KOPT-K1 (cell line): Measurements from ENCODE around the gene VWA5B2.

Experiments
- H3K27ac ChIP-seq: fragments of 200-600 bp; sonication (generic); 2 replicates; pipeline ENCODE4 v1.5.1; 2016; ENCODE audit warnings: antibody characterized with exemption, mild to moderate bottlenecking, low read depth, low read length; ENCODE audit not compliant: poor library complexity, severe bottlenecking
- H3K36me3 ChIP-seq: fragments of 200-600 bp; sonication (generic); 2 replicates; pipeline ENCODE4 v1.5.1; 2017; ENCODE audit warnings: antibody characterized with exemption, mild to moderate bottlenecking, low read length, moderate library complexity; ENCODE audit not compliant: insufficient read depth
- H3K9me3 ChIP-seq: fragments of 200-600 bp; sonication (generic); 2 replicates; pipeline ENCODE4 v1.5.1; 2017; ENCODE audit warnings: antibody characterized with exemption, low read length, mild to moderate bottlenecking; ENCODE audit not compliant: insufficient read depth, poor library complexity, severe bottlenecking

Gene VWA5B2

DNA sequence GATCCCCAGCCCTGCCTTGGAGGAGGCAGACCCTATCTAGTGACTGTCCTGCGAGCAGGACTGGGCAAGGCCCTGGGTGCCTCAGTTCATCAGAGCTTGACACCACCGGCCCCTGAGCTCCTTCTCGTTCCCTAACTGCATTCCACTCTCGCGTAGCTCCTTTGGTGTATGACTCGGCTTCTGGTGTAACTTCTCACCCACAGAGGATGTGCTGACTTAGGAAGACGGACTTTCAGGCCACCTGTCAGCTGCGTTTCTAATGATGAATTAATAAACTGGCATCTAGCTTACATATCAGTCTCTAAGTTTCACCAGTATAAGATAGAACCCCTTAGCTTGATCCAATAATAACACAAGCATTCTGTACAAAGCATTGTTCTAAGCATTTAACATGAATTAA lies 25.9 kb upstream of the VWA5B2 start:
- Histone ChIP-seq H3K36me3 (no peaks in the 10 kb centered on the region), H3K9me3 (no peaks in the 10 kb centered on the region), H3K27ac (no peak overlapping the region)

GRCh38 chr3:184209146-184209923 lies 20.1 kb upstream of the VWA5B2 start:
- Histone ChIP-seq H3K9me3 (no peaks in the 10 kb centered on the region), H3K36me3 (no peaks in the 10 kb centered on the region), H3K27ac (no peak overlapping the region)

- Histone ChIP-seq H3K27ac (no peak overlapping the region), H3K9me3 (no peaks in the 10 kb centered on the region), H3K36me3 (no peaks in the 10 kb centered on the region)
Observed at GRCh38 chr3:184211297-184211696, 18.1 kb upstream of the VWA5B2 start.

DNA sequence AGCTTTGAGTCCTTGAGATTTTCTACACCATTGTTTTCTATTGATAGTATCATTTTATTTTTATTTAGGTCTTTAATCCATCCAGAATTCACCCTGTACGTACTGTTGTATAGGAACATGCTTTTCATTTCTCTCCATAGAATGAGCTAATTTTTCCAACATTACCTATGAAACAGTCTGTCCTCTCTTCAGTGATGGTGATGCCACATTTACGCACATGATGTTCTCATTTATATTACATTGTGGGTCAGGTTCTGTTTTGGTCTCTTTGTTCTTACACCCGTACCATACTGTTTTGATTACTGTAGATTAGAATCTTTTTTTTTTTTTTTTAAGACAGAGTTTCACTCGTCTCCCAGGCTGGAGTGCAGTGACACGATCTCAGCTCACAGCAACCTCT lies 17.7 kb upstream of the VWA5B2 start:
- Histone ChIP-seq H3K9me3 (no peaks in the 10 kb centered on the region), H3K27ac (no peak overlapping the region), H3K36me3 (no peaks in the 10 kb centered on the region)

- Histone ChIP-seq H3K9me3 (no peaks in the 10 kb centered on the region), H3K27ac (no peak overlapping the region), H3K36me3 (no peaks in the 10 kb centered on the region)
Observed at GRCh38 chr3:184218814-184219213, 10.6 kb upstream of the VWA5B2 start.

- Histone ChIP-seq H3K27ac (no peak overlapping the region), H3K36me3 (no peaks in the 10 kb centered on the region), H3K9me3 (no peaks in the 10 kb centered on the region)
Observed at GRCh38 chr3:184222521-184222920, 6.9 kb upstream of the VWA5B2 start.

- H3K36me3 ChIP-seq: no peaks in the 10 kb centered on the region
- H3K27ac ChIP-seq: no peak overlapping the region
- no peaks in the 10 kb centered on the region for H3K9me3 ChIP-seq
Observed at GRCh38 chr3:184223946-184224345, 5.4 kb upstream of the VWA5B2 start.

GRCh38 chr3:184227481-184227935 lies 1.9 kb upstream of the VWA5B2 start:
- Histone ChIP-seq H3K36me3 (no peaks in the 10 kb centered on the region), H3K27ac (no peak overlapping the region), H3K9me3 (no peaks in the 10 kb centered on the region)

DNA sequence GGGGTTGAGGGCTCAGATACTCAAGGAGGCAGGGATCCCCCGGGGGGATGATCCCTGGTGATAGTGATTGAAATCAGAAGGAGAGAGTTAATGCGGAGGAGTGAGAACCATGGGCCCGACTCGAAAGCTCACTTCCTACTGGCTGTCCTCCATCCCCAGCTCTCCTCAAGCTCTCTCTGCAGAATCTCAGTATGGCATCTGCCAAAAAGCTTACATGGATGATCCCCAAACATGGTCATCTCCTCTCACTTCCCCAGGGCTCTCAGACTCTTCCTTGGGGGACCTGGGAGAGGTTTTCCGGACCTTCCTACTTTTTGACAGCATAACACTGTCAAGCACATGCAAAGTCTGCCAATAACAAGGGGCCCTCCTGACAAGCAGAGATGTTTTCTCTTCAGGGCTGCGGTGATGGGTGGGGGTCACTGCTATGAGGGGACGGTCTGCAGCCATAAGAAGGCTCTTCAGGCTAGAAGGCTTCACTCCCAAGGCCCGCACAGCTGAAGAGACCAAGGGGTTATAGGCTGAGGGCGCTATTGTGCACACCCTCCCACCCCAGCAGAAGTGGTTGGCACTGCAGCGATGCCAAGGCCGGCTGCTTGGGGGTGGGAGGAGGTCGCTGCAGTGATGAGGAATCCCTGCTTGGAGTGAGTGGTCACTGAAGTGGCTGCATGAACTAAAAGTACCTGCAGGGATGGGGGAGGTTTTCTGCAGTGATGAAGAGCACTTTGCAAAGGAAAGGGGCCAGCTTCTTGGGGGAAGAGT lies 828 bp upstream of the VWA5B2 start:
- H3K9me3 ChIP-seq: no peaks in the 10 kb centered on the region
- no peak overlapping the region for H3K27ac ChIP-seq
- H3K36me3 ChIP-seq: no peaks in the 10 kb centered on the region

- H3K9me3 ChIP-seq: no peaks in the 10 kb centered on the region
- no peak overlapping the region for H3K27ac ChIP-seq
- H3K36me3 ChIP-seq: no peaks in the 10 kb centered on the region
Observed at GRCh38 chr3:184230081-184230602, 757 bp downstream of the VWA5B2 start.

DNA sequence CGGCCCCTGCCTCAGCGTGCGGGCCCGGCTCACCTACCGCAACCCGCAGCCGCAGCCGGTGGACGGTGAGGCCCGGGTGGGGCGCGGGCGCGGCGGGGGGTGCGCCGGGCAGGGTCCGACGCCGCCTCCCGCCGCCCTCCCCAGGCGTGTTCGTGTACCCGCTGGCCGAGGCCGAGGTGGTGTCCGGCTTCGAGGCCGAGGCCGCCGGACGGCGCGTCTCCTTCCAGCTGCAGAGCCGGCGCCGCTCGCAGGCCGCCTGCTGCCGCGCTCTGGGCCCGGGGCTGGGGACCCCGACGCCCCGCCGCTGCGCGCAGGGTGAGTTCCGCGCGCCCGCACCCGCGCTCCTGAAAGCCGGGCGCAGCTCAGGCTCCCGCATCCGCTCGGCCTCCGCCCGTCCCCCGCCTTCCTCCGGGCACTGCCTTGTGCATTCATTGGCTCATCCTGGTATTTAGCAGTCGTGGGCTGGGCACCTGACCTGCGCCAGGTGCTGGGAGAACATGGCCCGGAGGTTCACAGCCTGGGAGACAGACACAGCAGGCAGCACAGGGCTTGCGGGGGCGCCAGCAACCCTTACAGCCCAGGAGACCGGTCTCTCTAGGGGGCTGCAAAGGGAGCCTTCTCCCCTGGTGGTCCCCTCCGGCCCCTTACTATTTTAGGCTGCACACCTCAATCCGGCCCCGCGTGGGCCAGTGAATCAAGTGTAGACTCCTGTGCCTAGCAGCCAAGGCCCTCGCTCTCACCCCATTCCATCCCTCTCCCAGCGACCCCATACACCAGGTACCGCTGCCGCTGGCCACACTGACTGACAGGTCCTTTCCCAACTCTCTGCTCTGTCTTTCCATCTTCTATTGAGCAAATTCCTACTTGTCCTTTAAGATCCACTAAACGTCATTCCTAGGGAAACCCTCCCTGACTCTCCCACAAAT lies 1.5 kb downstream of the VWA5B2 start:
- no peaks in the 10 kb centered on the region for H3K36me3 ChIP-seq
- H3K27ac ChIP-seq: no peak overlapping the region
- no peaks in the 10 kb centered on the region for H3K9me3 ChIP-seq

DNA sequence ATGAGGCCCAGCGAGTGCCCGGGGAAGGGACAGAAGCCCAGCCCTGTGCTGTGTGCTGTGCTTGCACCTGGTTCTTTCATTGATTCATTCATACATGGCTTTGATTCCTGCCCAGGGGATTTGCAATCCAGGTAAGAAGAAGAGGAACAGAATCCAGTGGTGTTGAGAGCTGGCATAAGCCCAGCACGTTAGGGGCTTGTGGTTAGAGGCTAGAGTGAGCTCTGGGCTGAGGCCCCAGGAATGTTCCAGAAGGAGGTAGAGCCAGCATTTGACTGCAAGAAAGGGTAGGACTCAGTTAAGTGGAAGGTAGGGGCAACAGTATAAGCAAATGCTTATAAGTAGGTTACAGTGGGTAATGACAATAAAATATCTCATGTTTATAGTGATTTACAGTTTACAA lies 2.3 kb downstream of the VWA5B2 start:
- H3K9me3 ChIP-seq: no peaks in the 10 kb centered on the region
- no peak overlapping the region for H3K27ac ChIP-seq
- H3K36me3 ChIP-seq: no peaks in the 10 kb centered on the region

DNA sequence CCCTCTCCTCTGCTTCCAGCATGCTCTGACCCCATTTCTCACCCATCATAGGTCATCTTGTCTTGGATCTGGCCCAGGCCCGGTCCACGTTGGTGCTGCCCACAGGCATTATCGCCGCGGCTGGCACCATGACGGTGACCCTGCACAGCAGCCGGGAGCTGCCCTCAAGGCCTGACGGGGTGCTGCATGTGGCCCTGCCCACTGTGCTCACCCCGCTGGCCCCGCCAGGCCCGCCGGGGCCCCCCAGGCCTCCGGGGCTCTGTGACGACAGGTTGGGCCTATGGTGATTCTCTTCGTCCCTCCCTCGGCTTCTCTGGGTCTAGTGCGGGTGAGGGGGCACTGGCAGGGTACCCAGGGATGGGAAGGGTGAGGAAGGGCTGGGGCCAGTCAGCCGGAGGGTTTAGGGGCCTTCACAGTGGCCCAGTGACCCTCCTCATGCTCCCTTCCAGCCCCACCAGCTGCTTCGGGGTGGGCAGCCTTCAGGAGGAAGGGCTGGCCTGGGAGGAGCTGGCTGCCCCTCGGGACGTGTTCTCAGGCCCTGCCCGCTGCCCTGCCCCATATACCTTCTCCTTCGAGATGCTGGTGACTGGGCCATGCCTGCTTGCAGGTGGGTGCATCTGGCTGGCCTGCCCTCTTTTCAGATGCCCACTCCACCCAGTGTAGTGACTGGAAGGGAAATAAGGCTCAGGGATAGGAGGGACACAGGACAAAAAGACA lies 3.9 kb downstream of the VWA5B2 start:
- Histone ChIP-seq H3K27ac (no peak overlapping the region), H3K36me3 (no peaks in the 10 kb centered on the region), H3K9me3 (no peaks in the 10 kb centered on the region)

DNA sequence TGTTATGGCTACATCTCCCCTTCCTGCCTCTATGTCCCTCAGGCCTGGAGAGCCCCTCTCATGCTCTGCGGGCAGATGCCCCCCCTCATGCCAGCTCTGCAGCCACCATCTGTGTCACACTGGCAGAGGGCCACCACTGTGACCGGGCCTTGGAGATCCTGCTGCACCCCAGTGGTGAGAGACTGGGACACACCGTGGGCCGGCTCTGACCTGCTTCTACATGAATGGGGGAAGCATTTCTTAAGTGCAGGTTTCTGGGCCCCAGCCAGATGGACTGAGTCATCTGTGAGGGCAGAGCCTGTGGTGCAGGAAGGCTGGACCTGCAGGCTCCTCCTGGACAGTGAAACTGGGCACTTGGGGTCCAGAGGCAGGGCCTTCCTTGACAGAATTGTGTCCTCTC lies 4.8 kb downstream of the VWA5B2 start:
- no peaks in the 10 kb centered on the region for H3K9me3 ChIP-seq
- H3K36me3 ChIP-seq: no peaks in the 10 kb centered on the region
- no peak overlapping the region for H3K27ac ChIP-seq
